ENCODE measurements around the gene OSTN.

DNA sequence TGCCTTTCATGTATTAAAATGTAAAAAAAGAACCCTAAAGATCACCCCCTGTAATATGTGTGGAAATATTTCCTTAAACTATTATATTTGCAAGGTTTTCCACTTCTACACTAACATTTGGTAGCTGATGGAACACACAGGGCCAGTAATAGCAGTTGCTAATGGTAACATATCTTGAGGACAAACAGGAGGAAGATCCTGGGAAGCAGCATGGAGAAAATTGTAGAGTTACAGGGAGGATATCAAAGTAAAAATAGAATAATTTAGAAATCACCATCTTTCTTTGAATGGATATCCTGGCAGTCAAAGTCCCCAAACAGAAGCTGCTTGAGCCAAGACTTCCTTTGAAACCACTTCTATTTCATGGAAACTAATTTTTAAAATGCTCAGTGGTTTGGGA, 29.5 kb upstream of the OSTN start:
- TF ChIP-seq CTCF (tag by site-specific recombination; IDR thresholded peaks at IDR 0.05) (no peak), ZNF114 (tag by site-specific recombination; IDR thresholded peaks at IDR 0.05) (no peak), MZF1 (tag by site-specific recombination; IDR thresholded peaks at IDR 0.05; ENCODE audit: borderline replicate concordance) (no peak), ZBTB7A (tag by site-specific recombination; IDR thresholded peaks at IDR 0.05; ENCODE audit: low read depth) (no peak), EGR2 (tag by site-specific recombination; IDR thresholded peaks at IDR 0.05; ENCODE audit: low read depth) (no peak), ZNF510 (tag by site-specific recombination; IDR thresholded peaks at IDR 0.05; ENCODE audit: insufficient replicate concordance) (no peak), ZNF324 (tag by site-specific recombination; IDR thresholded peaks at IDR 0.05) (no peak), FEZF1 (tag by site-specific recombination; IDR thresholded peaks at IDR 0.05) (no peak), ZNF335 (tag by site-specific recombination; conservative IDR thresholded peaks at IDR 0.05) (no peak)
- TF ChIP-seq, protein P1, sequence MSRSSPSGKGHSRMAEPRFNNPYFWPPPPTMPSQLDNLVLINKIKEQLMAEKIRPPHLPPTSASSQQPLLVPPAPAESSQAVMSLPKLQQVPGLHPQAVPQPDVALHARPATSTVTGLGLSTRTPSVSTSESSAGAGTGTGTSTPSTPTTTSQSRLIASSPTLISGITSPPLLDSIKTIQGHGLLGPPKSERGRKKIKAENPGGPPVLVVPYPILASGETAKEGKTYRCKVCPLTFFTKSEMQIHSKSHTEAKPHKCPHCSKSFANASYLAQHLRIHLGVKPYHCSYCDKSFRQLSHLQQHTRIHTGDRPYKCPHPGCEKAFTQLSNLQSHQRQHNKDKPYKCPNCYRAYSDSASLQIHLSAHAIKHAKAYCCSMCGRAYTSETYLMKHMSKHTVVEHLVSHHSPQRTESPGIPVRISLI (tag by site-specific recombination; IDR thresholded peaks at IDR 0.05) = no peak
- TF ChIP-seq, protein P2, sequence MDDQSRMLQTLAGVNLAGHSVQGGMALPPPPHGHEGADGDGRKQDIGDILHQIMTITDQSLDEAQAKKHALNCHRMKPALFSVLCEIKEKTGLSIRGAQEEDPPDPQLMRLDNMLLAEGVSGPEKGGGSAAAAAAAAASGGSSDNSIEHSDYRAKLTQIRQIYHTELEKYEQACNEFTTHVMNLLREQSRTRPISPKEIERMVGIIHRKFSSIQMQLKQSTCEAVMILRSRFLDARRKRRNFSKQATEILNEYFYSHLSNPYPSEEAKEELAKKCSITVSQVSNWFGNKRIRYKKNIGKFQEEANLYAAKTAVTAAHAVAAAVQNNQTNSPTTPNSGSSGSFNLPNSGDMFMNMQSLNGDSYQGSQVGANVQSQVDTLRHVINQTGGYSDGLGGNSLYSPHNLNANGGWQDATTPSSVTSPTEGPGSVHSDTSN (CRISPR knock-in tag; IDR thresholded peaks at IDR 0.05) = no peak
